GM12864 (cell line): Measurements from ENCODE around the gene IGBP1.

Experiments used
- DNase-seq: peaks from one replicate; pipeline ENCODE4 v3.0.0-alpha.2; 2011; ENCODE audit warnings: low read depth
- H3K4me3 ChIP-seq: 2 replicates; pipeline ENCODE4 v1.5.1; 2011; ENCODE audit warnings: mild to moderate bottlenecking, low read depth, low read length, control low read depth
- TF ChIP-seq, protein P1 (sequence below): IDR thresholded peaks from 2 replicates; pipeline ENCODE4 v1.5.1; 2011; ENCODE audit warnings: low read depth, mild to moderate bottlenecking, moderate library complexity, low read length, control low read depth, inconsistent platforms; ENCODE audit errors: missing control alignments

Gene IGBP1

DNA sequence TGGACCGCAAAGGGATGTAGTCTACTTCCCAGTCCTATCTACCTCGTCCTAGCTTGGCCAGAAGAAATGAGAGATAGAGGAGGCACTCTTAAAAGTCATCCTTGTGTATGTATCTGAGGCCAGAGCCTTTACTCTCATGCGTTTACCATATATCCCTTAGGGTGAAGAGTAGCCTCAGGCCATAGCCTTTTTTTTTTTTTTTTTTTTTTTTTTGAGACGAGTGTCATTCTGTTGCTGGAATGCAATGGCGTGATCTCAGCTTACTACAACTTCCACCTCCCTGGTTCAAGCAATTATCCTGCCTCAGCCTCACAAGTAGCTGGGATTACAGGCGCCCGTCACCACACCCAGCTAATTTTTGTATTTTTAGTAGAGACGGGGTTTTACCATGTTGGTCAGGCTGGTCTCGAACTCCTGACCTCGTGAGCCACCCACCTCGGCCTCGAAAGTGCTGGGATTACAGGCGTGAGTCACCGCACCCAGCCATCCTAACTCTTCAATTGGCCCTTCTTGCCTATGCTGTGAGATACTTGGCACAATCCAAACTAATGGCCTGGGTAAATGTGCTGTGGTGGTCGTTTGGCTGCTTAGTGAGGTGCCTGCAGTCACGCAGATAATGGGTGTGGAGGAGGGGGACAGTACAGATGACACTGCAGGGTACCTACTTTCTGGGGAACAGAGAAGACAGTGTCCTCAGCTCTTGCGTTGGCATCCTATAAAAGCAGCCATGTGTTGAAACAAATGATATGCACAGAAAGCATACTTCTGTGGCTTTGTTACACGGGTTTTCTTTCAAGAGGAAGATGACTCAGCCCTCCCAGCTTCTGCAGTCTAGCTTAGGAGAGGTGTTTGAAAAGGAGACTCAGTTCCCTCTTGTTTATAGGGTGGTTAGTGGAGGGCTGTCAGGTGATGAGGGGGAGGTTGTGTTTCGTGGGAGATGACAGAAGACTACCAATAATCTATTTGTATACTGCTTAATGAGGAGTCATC is 33.6 kb downstream of the IGBP1 start:
- TF ChIP-seq, protein P1, sequence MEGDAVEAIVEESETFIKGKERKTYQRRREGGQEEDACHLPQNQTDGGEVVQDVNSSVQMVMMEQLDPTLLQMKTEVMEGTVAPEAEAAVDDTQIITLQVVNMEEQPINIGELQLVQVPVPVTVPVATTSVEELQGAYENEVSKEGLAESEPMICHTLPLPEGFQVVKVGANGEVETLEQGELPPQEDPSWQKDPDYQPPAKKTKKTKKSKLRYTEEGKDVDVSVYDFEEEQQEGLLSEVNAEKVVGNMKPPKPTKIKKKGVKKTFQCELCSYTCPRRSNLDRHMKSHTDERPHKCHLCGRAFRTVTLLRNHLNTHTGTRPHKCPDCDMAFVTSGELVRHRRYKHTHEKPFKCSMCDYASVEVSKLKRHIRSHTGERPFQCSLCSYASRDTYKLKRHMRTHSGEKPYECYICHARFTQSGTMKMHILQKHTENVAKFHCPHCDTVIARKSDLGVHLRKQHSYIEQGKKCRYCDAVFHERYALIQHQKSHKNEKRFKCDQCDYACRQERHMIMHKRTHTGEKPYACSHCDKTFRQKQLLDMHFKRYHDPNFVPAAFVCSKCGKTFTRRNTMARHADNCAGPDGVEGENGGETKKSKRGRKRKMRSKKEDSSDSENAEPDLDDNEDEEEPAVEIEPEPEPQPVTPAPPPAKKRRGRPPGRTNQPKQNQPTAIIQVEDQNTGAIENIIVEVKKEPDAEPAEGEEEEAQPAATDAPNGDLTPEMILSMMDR: no peak
- H3K4me3 ChIP-seq: no peak overlapping the region
- no peak for DNase-seq

DNA sequence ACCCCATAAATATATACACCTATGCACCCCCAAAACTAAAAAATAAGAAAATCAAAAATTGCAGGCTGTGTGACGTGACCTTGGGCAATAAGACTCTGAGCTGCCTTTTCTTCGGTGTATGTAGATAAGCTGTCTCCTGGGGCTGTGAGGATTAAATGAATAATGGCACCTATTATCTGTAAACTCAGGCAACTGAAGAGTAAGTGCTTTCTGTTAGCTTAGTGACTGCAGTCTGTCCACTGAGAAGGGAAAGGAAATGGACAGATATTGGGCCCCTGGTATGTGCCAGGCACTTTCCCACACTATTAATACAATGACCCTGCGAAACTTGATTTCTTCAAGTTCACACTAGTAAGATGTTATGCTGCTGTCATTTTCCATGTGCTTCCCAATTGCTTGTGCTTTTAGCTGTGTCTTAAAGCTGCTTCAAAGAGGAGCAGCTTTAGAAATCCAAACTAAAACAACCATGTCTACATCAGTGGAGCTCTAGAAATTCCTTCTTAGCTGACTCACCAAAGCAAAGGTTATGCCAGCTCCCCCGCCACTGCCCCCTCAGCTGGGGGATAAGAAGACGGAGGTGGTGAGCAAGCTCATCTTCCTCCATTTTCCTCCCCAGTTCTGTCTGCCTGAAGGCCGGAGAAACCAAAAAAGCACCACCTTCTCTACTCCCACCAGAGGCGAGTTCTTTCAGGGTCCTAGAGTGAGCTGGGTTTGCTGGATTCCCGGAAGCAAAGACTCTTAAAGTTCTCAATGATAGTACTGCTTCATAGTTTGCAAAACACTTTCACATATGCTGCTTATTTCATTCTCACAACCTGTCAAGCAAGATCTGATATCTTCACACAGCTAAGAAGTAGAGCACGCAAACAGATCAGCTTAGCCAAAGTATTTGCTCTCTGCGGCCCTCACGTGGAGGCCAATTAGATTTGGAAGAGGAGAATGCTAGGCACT is 35.3 kb downstream of the IGBP1 start:
- DNase-seq: no peak
- TF ChIP-seq, protein P1: no peak
- no peak overlapping the region for H3K4me3 ChIP-seq

DNA sequence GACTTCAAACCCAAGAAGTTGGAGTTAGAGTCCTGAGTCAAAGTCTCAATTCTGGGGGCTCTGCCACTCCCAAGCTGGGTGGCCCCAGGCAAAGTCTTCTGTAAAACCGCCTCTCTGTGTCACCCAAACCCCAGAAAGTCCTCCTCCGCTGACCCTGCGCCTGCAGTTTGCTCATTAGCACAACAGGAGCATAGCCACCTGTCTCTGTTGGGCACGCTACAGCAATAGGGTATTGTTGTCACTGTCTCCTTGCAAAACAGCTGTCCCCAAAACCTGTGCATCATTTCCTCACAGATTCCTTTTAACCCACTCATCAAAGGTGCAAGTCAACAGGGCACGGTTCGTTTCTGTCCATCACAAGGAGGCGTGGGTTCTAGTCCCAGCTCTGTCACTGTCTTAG is 36.0 kb downstream of the IGBP1 start:
- no peak for DNase-seq
- TF ChIP-seq, protein P1: no peak
- no peak overlapping the region for H3K4me3 ChIP-seq

DNA sequence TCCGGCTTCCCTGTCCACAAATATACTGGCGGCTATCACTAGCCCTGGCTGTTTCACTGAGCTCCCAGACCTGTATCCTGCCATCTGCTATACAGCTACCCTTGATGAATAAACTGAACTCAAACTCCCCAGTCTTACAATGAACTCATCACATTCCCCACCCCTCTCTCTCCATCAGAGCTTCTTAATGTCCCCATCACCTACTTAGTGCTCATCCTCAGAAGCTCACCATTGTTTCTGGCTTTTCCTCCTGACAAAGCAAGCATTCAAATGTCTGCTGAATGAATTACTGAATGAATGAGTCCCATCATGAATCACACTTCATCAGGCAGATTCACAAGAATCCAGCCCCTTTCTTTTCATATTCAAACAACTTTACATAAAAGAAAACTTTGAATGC is 38.4 kb downstream of the IGBP1 start:
- DNase-seq: no peak
- H3K4me3 ChIP-seq: no peak overlapping the region
- TF ChIP-seq, protein P1: no peak

DNA sequence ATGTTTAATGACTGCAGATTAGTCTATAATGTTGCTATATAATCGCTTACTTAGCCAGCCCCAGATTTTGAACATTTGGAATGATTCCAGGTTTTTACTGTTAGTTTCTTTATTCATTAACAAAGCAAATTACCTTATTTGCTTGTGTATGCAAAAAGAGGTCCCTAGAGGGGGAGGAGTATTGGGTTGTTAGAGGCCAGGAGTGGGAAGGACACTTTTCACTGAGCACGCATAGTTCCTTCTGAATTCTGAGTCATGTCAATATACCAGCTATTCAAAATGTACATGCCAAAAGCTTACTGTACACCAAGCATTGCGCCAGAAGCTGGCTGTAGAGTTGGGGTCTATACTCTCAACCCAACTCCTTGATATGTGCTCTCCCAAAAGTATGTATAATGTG is 39.0 kb downstream of the IGBP1 start:
- DNase-seq: no peak
- H3K4me3 ChIP-seq: no peak overlapping the region
- TF ChIP-seq, protein P1: no peak

DNA sequence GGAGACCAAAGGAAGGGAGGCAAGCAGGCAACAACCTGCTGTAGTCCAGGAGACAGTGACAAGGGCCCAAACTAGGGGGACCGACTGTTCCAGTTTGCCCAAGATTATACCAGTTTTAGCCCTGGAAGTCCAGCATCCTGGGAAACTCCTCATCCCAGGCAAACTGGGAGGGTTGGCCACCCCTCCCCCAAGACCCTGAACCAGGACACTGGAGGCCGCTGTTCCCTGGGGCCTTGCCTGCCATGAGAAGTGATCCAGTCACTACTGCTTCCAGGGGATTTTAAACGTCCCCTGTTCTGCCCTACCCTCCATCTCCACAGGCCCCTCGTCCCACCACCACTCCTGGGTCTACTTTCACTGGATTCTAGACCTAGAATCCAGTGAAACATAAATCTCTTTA is 39.7 kb downstream of the IGBP1 start:
- DNase-seq: no peak
- no peak overlapping the region for H3K4me3 ChIP-seq
- TF ChIP-seq, protein P1: no peak
